ENCODE measurements around the gene SLC39A11. TPM values are rescaled to one million over a fixed set of nuclear protein-coding genes. Genes with fewer than 3 reads are reported as not detected.

Gene SLC39A11
- total RNA-seq, 4 donors from 2014 or later, result 45.2 to 59.5 (median 49.2) TPM

- Histone ChIP-seq H3K27ac (no peak overlapping the region), H3K4me3 (no peak overlapping the region), H3K27me3 (no peaks in the 10 kb centered on the region), H3K9me3 (peaks cover 8% of the 10 kb centered on the region), H3K4me1 (no peaks in the 10 kb centered on the region), H3K36me3 (peaks cover 20% of the 10 kb centered on the region)
- DNase-seq (ENCODE audit: low spot score in 2 of 2), result no peak
- 85% methylated on average over 5 of the region's 5 CpGs for WGBS
- no peak for TF ChIP-seq CTCF (IDR thresholded peaks at IDR 0.05)
- no peak for TF ChIP-seq POLR2AphosphoS5 (IDR thresholded peaks at IDR 0.05)
- no peak for TF ChIP-seq POLR2A (IDR thresholded peaks at IDR 0.05)
- no peak for TF ChIP-seq EP300 (IDR thresholded peaks at IDR 0.05)
These were observed 270.0 kb downstream of the SLC39A11 start for GRCh38 chr17:72822358-72823023.

GRCh38 chr17:72816406-72816805 lies 276.1 kb downstream of the SLC39A11 start:
- DNase-seq (ENCODE audit: low spot score in 2 of 2), result no peak
- no peaks in the 10 kb centered on the region for H3K27me3 ChIP-seq
- H3K27ac ChIP-seq, result no peak overlapping the region
- no peaks in the 10 kb centered on the region for H3K9me3 ChIP-seq
- no peak for TF ChIP-seq EP300 (IDR thresholded peaks at IDR 0.05)
- TF ChIP-seq POLR2A (IDR thresholded peaks at IDR 0.05), result no peak
- TF ChIP-seq CTCF (IDR thresholded peaks at IDR 0.05), result no peak
- no peak for TF ChIP-seq POLR2AphosphoS5 (IDR thresholded peaks at IDR 0.05)
- 87% methylated on average over 7 of the region's 7 CpGs for WGBS
- H3K4me1 ChIP-seq, result no peaks in the 10 kb centered on the region
- no peak overlapping the region for H3K4me3 ChIP-seq
- H3K36me3 ChIP-seq, result peaks cover 14% of the 10 kb centered on the region

GRCh38 chr17:72813481-72813880 lies 279.0 kb downstream of the SLC39A11 start:
- no peaks in the 10 kb centered on the region for H3K27me3 ChIP-seq
- TF ChIP-seq CTCF (IDR thresholded peaks at IDR 0.05) (no peak), POLR2A (IDR thresholded peaks at IDR 0.05) (no peak), EP300 (IDR thresholded peaks at IDR 0.05) (no peak), POLR2AphosphoS5 (IDR thresholded peaks at IDR 0.05) (no peak)
- no peak overlapping the region for H3K4me3 ChIP-seq
- peaks cover 25% of the 10 kb centered on the region for H3K36me3 ChIP-seq
- H3K9me3 ChIP-seq, result no peaks in the 10 kb centered on the region
- H3K27ac ChIP-seq, result no peak overlapping the region
- WGBS, result 95% methylated on average over 5 of the region's 5 CpGs
- H3K4me1 ChIP-seq, result no peaks in the 10 kb centered on the region
- no peak for DNase-seq (ENCODE audit: low spot score in 2 of 2)

- Histone ChIP-seq H3K9me3 (no peaks in the 10 kb centered on the region), H3K4me1 (no peaks in the 10 kb centered on the region), H3K36me3 (peaks cover 20% of the 10 kb centered on the region), H3K27ac (no peak overlapping the region), H3K27me3 (no peaks in the 10 kb centered on the region), H3K4me3 (no peak overlapping the region)
- WGBS, result 97% methylated on average over 7 of the region's 7 CpGs
- no peak for TF ChIP-seq CTCF (IDR thresholded peaks at IDR 0.05)
- no peak for TF ChIP-seq POLR2A (IDR thresholded peaks at IDR 0.05)
- TF ChIP-seq POLR2AphosphoS5 (IDR thresholded peaks at IDR 0.05), result no peak
- no peak for TF ChIP-seq EP300 (IDR thresholded peaks at IDR 0.05)
- no peak for DNase-seq (ENCODE audit: low spot score in 2 of 2)
These were observed 279.7 kb downstream of the SLC39A11 start for GRCh38 chr17:72812823-72813222.

- no peaks in the 10 kb centered on the region for H3K9me3 ChIP-seq
- 83% methylated on average over 3 of the region's 3 CpGs for WGBS
- DNase-seq (ENCODE audit: low spot score in 2 of 2), result no peak
- peaks cover 19% of the 10 kb centered on the region for H3K36me3 ChIP-seq
- no peaks in the 10 kb centered on the region for H3K4me1 ChIP-seq
- no peak overlapping the region for H3K27ac ChIP-seq
- H3K27me3 ChIP-seq, result no peaks in the 10 kb centered on the region
- TF ChIP-seq CTCF (IDR thresholded peaks at IDR 0.05) (no peak), POLR2AphosphoS5 (IDR thresholded peaks at IDR 0.05) (no peak), POLR2A (IDR thresholded peaks at IDR 0.05) (no peak), EP300 (IDR thresholded peaks at IDR 0.05) (no peak)
- H3K4me3 ChIP-seq, result no peak overlapping the region
These were observed 280.4 kb downstream of the SLC39A11 start for GRCh38 chr17:72811976-72812687.
